CD1c-positive myeloid dendritic cell (primary cell): ENCODE results near the gene ALMS1.
"Not testable (repeated sequence)": the region's sequence is repeated elsewhere in the genome, so short reads cannot be mapped to it uniquely, and the experiment has no call there.

Experiments used
- DNase-seq: peaks from one replicate; pipeline ENCODE4 v3.0.0-alpha.2; 2016; ENCODE audit errors: extremely low spot score

ALMS1 gene

DNA sequence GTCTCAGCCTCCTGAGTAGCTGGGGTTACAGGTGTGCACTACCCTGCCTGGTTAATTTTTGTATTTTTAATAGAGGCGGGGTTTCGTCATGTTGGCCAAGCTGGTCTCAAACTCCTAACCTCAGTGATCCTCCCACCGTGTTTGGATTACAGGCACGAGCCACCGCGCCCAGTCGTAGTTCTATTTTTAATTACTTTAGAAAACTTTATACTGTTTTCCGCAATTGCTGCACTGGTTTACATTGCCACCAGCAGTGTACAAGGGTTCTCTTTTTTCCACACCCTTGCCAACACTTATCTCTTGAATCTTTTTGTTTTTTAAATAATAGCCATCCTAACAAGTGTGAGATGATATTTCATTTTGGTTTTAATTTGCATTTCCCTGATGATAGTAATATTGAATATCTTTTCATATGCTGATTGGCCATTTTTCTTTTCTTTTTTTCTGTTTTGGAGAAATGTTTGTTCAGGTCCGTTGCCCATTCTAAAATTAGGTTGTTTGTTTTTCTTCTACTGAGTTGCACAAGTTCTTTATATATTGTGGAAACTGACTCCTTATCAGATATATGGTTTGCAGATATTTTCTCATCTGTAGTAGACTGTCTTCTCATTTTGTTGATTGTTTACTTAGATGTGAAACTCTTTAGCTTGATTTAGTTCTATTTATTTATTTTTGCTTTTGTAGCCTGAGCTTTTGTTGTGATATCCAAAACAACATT lies 16.9 kb downstream of the ALMS1 start:
- DNase-seq = no peak

DNA sequence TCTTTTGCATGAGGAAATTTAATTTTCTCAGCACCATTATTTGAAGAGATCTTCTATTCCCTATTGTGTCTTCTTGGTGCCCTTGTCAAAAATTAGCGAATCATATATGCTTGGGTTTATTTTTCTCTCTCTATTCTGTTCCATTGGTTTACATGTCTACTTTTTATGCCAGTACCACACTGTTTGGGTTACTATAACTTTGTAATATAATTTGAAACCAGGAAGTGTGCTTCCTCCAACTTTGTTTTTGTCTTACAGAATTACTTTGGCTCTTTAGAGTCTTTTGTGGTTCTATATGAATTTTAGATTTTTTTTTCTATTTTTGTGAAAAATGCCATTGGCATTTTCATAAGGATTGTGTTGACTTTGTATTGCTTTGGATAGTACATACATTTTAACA lies 17.6 kb downstream of the ALMS1 start:
- DNase-seq = no peak

DNA sequence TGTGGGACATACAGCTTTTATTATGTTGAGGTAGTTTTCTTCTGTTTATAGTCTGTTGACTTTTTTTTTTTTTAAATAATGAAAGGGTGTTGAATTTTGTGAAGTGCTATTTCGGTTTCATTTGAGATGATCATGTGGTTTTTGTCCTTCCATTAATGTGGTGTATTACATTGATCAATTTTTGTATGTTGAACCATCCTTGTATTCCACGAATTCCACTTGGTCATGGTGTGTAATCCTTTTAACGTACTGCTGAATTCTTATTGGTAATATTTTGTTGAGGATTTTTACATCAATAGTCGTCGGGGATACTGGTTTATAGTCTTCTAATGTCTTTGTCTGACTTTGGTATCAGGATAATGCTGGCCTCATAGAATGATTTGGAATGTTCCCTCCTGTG lies 18.8 kb downstream of the ALMS1 start:
- DNase-seq = no peak

DNA sequence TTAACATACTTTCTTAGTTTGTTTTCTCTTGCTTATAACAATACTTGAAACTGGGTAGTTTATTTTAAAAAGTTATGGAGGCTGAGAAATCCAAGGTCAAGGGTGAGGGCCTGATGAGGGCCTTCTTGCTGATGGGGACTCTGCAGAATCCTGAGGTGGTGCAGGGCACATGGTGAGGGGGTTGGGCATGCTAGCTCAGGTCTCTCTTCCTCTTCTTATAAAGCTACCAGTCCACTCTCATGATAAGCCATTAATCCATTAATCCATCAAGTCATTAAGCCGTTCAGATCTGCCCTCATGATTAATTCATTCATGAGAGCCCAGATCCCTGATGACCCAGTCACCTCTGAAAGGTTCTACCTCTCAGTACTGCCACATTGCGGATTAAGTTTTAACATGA lies 21.4 kb downstream of the ALMS1 start:
- no peak for DNase-seq

- DNase-seq = no peak
Observed at GRCh38 chr2:73408198-73408597, 22.6 kb downstream of the ALMS1 start.

GRCh38 chr2:73414696-73415095 lies 29.1 kb downstream of the ALMS1 start:
- DNase-seq = no peak

- no peak for DNase-seq
Observed at GRCh38 chr2:73415906-73416305, 30.3 kb downstream of the ALMS1 start.

DNA sequence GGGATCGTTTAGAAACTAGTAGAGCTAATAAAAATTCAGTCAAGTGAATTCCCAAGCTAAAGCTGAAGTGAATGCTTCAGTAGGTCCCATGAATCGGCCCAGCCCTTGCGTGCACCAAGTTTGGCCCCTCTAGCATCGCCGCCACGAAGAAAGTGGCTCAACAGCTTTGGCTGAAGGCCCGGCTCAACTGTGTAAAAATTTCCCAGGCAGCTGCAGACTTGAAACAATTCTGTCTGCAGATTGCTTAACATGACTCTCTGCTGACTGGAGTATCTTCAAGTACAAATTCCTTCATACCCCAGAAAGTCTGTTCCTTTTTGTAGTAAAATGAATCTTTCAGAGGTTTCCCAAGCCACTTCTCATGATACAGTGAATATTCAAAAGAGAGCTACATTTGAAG lies 32.7 kb downstream of the ALMS1 start:
- no peak for DNase-seq

GRCh38 chr2:73423913-73424312 lies 38.3 kb downstream of the ALMS1 start:
- DNase-seq = no peak

DNA sequence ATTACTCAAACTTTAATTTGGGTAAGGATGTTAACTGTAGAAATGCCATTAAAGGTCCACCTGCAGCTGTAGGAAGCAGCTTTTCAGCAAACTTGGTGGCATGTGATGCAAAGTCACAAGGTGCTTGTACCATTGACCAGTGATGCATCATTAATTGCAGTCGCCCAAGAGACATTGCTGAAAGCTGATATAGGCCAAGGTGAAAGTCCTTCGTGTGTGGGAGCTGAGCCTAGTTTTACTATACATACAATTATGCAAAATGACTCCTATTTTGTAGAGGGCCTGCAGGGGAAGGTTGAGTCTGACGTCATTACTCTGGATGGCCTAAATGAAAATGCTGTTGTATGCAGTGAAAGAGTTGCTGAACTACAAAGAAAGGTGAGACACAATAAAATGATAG lies 40.5 kb downstream of the ALMS1 start:
- DNase-seq = no peak

DNA sequence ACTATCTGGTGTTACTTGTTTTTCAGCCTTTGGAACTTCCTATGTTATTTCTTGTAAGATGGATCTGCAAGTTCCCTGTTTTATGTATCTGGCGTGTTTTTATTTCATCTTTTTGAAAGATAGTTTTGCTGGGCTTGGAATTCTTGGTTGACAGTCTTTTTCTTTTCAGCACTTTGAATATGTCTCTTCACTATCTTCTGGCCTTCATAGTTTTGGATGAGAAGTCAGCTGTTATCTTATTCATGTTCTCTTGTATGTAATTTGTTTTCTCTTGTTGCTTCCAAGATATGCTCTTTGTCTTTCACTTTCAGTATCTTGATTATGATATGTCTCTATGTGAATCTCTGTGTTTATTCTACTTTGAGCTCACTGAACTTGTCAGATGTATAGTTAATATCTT lies 50.4 kb downstream of the ALMS1 start:
- DNase-seq = no peak

DNA sequence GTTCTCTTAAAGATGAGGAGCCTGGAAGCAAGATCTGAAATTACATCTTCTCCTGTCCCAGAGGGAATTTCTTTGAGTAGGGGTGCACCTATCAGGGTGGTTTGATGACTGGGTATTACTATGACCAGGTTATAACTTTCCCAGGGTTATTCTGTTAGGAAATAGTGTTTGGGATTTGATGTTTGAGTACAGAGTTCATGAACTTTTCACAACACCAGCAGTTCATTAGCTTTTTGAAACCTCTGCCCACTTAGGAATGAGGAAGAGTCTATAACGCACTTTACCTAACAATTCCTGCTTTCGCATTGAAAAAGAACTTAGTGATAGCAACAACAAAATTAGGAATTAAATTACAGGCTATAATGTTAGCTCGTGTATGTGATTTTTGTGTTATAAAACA lies 58.6 kb downstream of the ALMS1 start:
- no peak for DNase-seq

GRCh38 chr2:73448856-73449255 lies 63.2 kb downstream of the ALMS1 start:
- no peak for DNase-seq

GRCh38 chr2:73449404-73449803 lies 63.8 kb downstream of the ALMS1 start:
- DNase-seq = no peak

- peak; percentile 2 for DNase-seq
Observed at GRCh38 chr2:73451263-73451972, 65.8 kb downstream of the ALMS1 start.

DNA sequence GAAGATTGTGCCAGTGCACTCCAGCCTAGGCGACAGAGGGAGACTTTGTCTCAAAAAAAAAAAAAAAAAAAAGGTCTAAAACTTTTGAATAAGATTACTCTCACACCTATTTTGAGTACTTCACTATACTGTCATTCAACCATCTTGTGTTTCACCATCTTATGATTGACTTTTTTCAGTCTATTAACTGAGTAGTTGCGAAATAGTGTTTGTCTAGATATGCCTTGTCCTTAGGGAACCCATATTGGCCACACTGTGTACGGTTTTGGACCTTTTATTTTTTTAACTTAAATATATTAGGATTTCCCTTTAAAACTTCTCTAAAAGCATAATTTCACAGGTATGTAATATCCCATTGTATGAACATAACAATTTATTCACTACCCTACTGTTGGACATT lies 72.3 kb downstream of the ALMS1 start:
- DNase-seq = no peak

DNA sequence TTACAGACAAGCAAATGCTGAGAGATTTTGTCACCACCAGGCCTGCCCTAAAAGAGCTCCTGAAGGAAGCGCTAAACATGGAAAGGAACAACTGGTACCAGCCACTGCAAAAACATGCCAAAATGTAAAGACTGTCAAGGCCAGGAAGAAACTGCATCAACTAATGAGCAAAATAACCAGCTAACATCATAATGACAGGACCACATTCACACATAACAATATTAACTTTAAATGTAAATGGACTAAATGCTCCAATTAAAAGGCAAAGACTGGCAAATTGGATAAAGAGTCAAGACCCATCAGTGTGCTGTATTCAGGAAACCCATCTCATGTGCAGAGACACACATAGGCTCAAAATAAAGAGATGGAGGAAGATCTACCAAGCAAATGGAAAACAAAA lies 76.8 kb downstream of the ALMS1 start:
- not testable (repeated sequence) for DNase-seq

DNA sequence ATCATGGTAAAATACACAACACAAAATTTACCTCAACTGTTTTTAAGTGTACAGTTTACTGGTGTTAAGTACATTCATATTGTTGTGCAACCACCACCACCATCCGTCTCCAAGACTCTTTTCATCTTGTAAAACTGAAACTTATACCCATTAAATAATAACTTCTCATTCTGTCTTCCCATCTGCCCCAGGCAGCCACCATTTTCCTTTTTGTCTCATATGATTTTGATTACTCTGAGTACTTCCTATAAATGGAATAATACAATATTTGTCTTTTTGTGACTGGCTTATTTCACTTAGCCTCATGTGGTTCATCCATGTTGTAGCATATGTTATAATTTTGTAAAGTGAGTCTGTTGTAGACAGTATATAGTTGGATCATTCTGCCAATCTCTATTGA lies 82.7 kb downstream of the ALMS1 start:
- DNase-seq = no peak

GRCh38 chr2:73483874-73484273 lies 98.2 kb downstream of the ALMS1 start:
- DNase-seq = not testable (repeated sequence)

GRCh38 chr2:73487112-73487657 lies 101.5 kb downstream of the ALMS1 start:
- DNase-seq = no peak

DNA sequence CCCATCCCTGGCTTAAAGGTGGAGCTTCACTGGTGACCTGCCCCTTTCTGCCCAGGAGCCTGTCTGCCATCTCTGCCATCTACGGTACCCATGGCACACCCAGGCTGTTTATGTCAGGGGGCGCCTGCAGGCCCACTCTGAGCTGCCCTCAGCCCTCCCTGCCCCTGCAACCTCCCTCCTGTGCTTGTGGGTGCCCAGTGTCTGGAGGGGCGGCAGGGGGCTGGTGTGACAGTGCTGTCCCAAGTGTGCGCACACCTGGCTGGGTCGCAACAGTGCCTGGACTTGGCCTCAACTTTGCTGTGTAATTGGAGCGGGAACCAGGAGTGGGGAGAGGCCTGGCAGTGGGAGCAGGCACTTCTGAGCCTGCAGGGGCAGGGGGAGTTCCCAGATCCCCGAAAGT lies 102.4 kb downstream of the ALMS1 start:
- DNase-seq = no peak

- no peak for DNase-seq
Observed at GRCh38 chr2:73489053-73489452, 103.4 kb downstream of the ALMS1 start.

DNA sequence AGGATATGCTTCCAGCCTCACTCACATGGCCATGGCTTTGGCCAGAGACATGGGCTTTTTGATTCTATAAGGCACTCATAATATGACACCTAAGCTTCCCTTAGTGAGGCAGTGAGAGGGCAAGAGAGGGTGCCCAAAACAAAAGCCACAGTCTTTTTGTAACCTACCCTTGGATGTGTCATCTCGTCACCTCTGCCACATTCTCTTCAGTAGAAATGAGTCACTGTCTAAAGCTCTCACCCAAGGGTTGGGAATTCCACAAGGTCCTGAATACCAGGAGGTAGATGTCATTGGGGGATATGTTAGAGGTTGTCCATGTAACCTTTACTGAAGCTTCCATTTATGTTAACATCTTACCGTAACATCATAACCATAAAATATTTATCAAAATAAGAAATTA lies 108.4 kb downstream of the ALMS1 start:
- DNase-seq = no peak
